Measurements from ENCODE around the gene NOP56. TPM values are rescaled to one million over a fixed set of nuclear protein-coding genes. Genes with fewer than 3 reads are reported as not detected.

Gene NOP56
- total and polyA plus RNA-seq, 2 of the 4 experiments (the other 2 are of a cell fraction): 189 to 231 TPM

GRCh38 chr20:2663887-2664719 is 11.7 kb downstream of the NOP56 start, which contains the start of gene IDH3B (continued):
- TF ChIP-seq, protein P1, sequence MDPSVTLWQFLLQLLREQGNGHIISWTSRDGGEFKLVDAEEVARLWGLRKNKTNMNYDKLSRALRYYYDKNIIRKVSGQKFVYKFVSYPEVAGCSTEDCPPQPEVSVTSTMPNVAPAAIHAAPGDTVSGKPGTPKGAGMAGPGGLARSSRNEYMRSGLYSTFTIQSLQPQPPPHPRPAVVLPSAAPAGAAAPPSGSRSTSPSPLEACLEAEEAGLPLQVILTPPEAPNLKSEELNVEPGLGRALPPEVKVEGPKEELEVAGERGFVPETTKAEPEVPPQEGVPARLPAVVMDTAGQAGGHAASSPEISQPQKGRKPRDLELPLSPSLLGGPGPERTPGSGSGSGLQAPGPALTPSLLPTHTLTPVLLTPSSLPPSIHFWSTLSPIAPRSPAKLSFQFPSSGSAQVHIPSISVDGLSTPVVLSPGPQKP (IDR thresholded peaks at IDR 0.05; ENCODE audit: borderline replicate concordance, low read depth, low read length): no peak
- TF ChIP-seq FOS (IDR thresholded peaks at IDR 0.05; ENCODE audit: low read depth, low read length) (no peak), CHD1 (IDR thresholded peaks at IDR 0.05; ENCODE audit: low read depth, low read length) (no peak)

- no peak overlapping the region for H4K91ac ChIP-seq (ENCODE audit: insufficient read depth, low read depth, low read length)
- peaks cover 21% of the 10 kb centered on the region for H3K27me3 ChIP-seq (ENCODE audit: control insufficient read depth, insufficient read depth, low read length)
- no peak overlapping the region for H3K14ac ChIP-seq (replicated peaks; ENCODE audit: low read depth, low read length)
- no peaks in the 10 kb centered on the region for H3K9me1 ChIP-seq (ENCODE audit: insufficient read depth, low read length)
- no peaks in the 10 kb centered on the region for H3K4me1 ChIP-seq (ENCODE audit: control insufficient read depth, insufficient read depth, low read length)
- H3K4ac ChIP-seq (ENCODE audit: low read depth, low read length): no peak overlapping the region
- intact Hi-C loops (cut with micrococcal nuclease): no loop called here
- CTCF ChIA-PET: no interaction called here
- no peak overlapping the region for H2AK5ac ChIP-seq (ENCODE audit: low read depth, low read length)
- H3K9me3 ChIP-seq (ENCODE audit: control insufficient read depth, insufficient read depth, low read length): no peaks in the 10 kb centered on the region
- H2BK15ac ChIP-seq (ENCODE audit: low read depth, low read length): no peak overlapping the region
- TF ChIP-seq, protein P2, sequence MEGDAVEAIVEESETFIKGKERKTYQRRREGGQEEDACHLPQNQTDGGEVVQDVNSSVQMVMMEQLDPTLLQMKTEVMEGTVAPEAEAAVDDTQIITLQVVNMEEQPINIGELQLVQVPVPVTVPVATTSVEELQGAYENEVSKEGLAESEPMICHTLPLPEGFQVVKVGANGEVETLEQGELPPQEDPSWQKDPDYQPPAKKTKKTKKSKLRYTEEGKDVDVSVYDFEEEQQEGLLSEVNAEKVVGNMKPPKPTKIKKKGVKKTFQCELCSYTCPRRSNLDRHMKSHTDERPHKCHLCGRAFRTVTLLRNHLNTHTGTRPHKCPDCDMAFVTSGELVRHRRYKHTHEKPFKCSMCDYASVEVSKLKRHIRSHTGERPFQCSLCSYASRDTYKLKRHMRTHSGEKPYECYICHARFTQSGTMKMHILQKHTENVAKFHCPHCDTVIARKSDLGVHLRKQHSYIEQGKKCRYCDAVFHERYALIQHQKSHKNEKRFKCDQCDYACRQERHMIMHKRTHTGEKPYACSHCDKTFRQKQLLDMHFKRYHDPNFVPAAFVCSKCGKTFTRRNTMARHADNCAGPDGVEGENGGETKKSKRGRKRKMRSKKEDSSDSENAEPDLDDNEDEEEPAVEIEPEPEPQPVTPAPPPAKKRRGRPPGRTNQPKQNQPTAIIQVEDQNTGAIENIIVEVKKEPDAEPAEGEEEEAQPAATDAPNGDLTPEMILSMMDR (conservative IDR thresholded peaks at IDR 0.05; ENCODE audit: low read depth, low read length): 0 out of 2 replicates have a peak, but pooled peaks have one; percentile 12
- no peak for TF ChIP-seq CHD1 (IDR thresholded peaks at IDR 0.05; ENCODE audit: low read depth, low read length)
- no peak for TF ChIP-seq RFX5 (IDR thresholded peaks at IDR 0.05; ENCODE audit: low read depth, low read length)
- no peak for TF ChIP-seq MAZ (IDR thresholded peaks at IDR 0.05; ENCODE audit: borderline replicate concordance, low read depth, low read length)
- H3K27ac ChIP-seq (ENCODE audit: insufficient read depth, low read length): no peak overlapping the region
- H2BK120ac ChIP-seq (ENCODE audit: low read depth, low read length): no peak overlapping the region
- POLR2A ChIA-PET (ENCODE audit: unreplicated experiment): no interaction called here
- dilution Hi-C loops (cut with HindIII; ENCODE audit: low sequenced_read_pairs, unreplicated experiment): no loop called here
- WGBS, 2 experiments (ENCODE audit: extremely low coverage in 2 of 2, insufficient read length in 1 of 2): 0% methylated on average over 1 of the region's 4 CpGs; no CpG with 5 or more reads in 1 of the 2 experiments
- H3K56ac ChIP-seq (ENCODE audit: extremely low read depth, insufficient read depth, low read length): no peak overlapping the region
- H4K5ac ChIP-seq (ENCODE audit: low read depth, low read length): no peak overlapping the region
- no peak overlapping the region for H2AFZ ChIP-seq (replicated peaks; ENCODE audit: low read length, poor library complexity)
- H4K8ac ChIP-seq (ENCODE audit: low read depth in 2 of 2, low read length in 2 of 2): no peak overlapping the region
- no peaks in the 10 kb centered on the region for H4K20me1 ChIP-seq (ENCODE audit: insufficient read depth, low read length)
- no peak overlapping the region for H3K4me2 ChIP-seq (ENCODE audit: low read depth, low read length)
- in situ Hi-C loops (cut with MboI; ENCODE audit: low sequenced_read_pairs): no loop called here
- H2BK20ac ChIP-seq (ENCODE audit: low read depth, low read length): no peak overlapping the region
- ATAC-seq (ENCODE audit: low read depth) (no peak), DNase-seq (no peak)
- H2BK5ac ChIP-seq (ENCODE audit: low read depth, low read length, poor library complexity, severe bottlenecking): no peak overlapping the region
- no peak overlapping the region; the same call in 1 of the 2 replicates for H3K23ac ChIP-seq (ENCODE audit: low read depth, low read length)
- H3K18ac ChIP-seq (ENCODE audit: low read depth, low read length): no peak overlapping the region
- no TSS peak for BruUV-seq (replicated peaks)
- no peaks in the 10 kb centered on the region for H3K79me1 ChIP-seq (ENCODE audit: low read depth in 1 of 2, low read length in 2 of 2)
- no peaks in the 10 kb centered on the region for H3K36me3 ChIP-seq (ENCODE audit: control insufficient read depth, insufficient read depth, low read length)
- no peak overlapping the region for H2AK9ac ChIP-seq (replicated peaks; ENCODE audit: low read depth, low read length, poor library complexity)
- no peak overlapping the region for H3K4me3 ChIP-seq (ENCODE audit: insufficient read depth, low read depth, low read length)
- no peak overlapping the region for H3K9ac ChIP-seq (ENCODE audit: low read depth, low read length)
These were observed 19.5 kb downstream of the NOP56 start for GRCh38 chr20:2671977-2672376.
